IPS-15b (cell line): ENCODE data around the gene TM7SF2.

Experiments
- H3K27me3 ChIP-seq: one replicate; pipeline ENCODE4 v1.6.1; 2013; ENCODE audit warnings: low read length; ENCODE audit not compliant: control insufficient read depth, insufficient read depth
- H3K36me3 ChIP-seq: one replicate; pipeline ENCODE4 v1.6.1; 2013; ENCODE audit warnings: low read length; ENCODE audit not compliant: control insufficient read depth, insufficient read depth
- H3K4me1 ChIP-seq: one replicate; pipeline ENCODE4 v1.6.1; 2013; ENCODE audit warnings: mild to moderate bottlenecking, low read length; ENCODE audit not compliant: control insufficient read depth, insufficient read depth
- H3K4me3 ChIP-seq: one replicate; pipeline ENCODE4 v1.5.1; 2013; ENCODE audit warnings: low read depth, low read length
- H3K9ac ChIP-seq: one replicate; pipeline ENCODE4 v1.6.1; 2013; ENCODE audit warnings: low read depth, mild to moderate bottlenecking, low read length
- H3K9me3 ChIP-seq: one replicate; pipeline ENCODE4 v1.6.1; 2013; ENCODE audit warnings: mild to moderate bottlenecking, low read length; ENCODE audit not compliant: control insufficient read depth, insufficient read depth

The TM7SF2 gene

DNA sequence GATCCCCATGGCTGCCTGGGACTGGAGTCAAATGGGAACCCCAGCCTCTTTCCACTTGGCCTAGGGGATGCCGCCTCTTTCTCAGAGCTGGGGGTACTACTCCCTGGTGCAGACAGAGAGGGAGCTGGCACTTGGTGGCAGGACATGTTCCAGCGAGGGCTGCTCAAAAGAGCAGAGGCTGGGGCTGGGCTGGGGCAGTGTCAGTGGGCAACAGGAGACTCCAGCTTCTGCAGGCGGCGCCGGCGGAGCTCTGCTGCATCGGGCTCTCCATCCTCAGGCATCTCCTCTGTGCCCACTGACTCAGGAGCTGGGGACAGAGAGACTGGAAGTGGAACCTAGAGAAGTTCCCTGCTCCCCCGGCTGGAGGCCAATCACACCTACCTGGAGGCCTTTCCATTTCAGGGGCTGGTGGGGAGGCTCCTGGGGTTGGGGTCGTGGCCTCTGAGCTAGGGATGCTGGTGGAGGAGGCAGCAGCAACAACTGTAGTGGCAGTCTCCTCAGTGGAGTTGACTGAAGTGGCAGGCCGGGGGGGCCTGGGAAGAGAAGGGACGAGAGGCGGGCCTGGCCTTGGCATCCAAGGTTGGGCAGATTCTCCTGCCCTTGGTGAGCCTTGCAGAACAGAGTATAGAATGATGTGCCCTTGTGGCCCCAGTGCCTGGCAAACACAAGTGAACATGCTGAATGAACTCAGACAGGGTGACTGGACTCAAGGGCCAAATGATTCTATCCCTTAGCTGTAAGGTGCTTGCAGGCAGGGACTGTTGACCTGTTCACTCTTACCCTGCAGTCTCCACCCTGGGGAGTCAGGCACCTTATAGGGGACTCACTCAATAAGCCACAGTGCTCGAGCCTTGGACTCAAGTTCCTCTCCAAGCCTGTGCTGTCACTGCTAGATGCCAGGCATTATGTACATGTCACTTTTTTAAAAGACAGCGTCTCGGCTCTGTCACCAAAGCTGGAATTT lies 16.8 kb downstream of the TM7SF2 start:
- Histone ChIP-seq H3K36me3 (peaks cover 78% of the 10 kb centered on the region), H3K27me3 (no peaks in the 10 kb centered on the region), H3K4me3 (no peak overlapping the region), H3K9ac (no peak overlapping the region), H3K4me1 (no peaks in the 10 kb centered on the region), H3K9me3 (no peaks in the 10 kb centered on the region)

GRCh38 chr11:65129649-65130441 lies 18.2 kb downstream of the TM7SF2 start:
- Histone ChIP-seq H3K36me3 (peaks cover 73% of the 10 kb centered on the region), H3K9ac (no peak overlapping the region), H3K4me1 (no peaks in the 10 kb centered on the region), H3K9me3 (no peaks in the 10 kb centered on the region), H3K4me3 (no peak overlapping the region), H3K27me3 (no peaks in the 10 kb centered on the region)

- Histone ChIP-seq H3K4me1 (peaks cover 3% of the 10 kb centered on the region), H3K9me3 (no peaks in the 10 kb centered on the region), H3K27me3 (no peaks in the 10 kb centered on the region), H3K9ac (no peak overlapping the region), H3K4me3 (no peak overlapping the region), H3K36me3 (peaks cover 64% of the 10 kb centered on the region)
Measured at GRCh38 chr11:65130631-65131416, 19.2 kb downstream of the TM7SF2 start.

DNA sequence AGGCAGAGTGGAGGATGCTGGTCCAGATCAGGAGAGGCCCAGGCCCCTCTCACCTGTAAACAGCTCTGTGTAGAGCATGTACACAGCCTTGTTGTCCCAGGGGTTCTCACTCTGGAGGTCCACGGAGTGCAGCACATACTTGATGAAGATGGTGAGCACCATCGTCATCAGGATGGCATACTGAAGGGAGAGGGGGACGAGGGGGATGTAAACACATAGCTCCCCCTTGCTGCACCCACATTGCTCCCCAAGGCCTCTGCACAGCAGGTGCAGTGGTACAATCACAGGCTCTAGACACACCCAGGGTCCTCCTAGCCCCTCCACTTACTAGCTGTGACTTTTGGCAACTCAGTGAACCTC lies 19.7 kb downstream of the TM7SF2 start:
- Histone ChIP-seq H3K27me3 (no peaks in the 10 kb centered on the region), H3K9ac (no peak overlapping the region), H3K4me1 (peaks cover 4% of the 10 kb centered on the region), H3K36me3 (peaks cover 59% of the 10 kb centered on the region), H3K4me3 (no peak overlapping the region), H3K9me3 (no peaks in the 10 kb centered on the region)

GRCh38 chr11:65131895-65132237 lies 20.2 kb downstream of the TM7SF2 start:
- Histone ChIP-seq H3K9me3 (no peaks in the 10 kb centered on the region), H3K36me3 (peaks cover 54% of the 10 kb centered on the region), H3K4me3 (no peak overlapping the region), H3K4me1 (peaks cover 4% of the 10 kb centered on the region), H3K27me3 (no peaks in the 10 kb centered on the region), H3K9ac (no peak overlapping the region)

- H3K4me3 ChIP-seq, result no peak overlapping the region
- H3K9ac ChIP-seq, result no peak overlapping the region
Measured at GRCh38 chr11:65132238-65132987, 20.7 kb downstream of the TM7SF2 start.

GRCh38 chr11:65132988-65133700 lies 21.5 kb downstream of the TM7SF2 start:
- H3K27me3 ChIP-seq, result no peaks in the 10 kb centered on the region
- H3K4me1 ChIP-seq, result peaks cover 4% of the 10 kb centered on the region
- H3K36me3 ChIP-seq, result peaks cover 47% of the 10 kb centered on the region
- peak overlapping the region; percentile 96 for H3K9ac ChIP-seq
- peak overlapping the region; percentile 99 for H3K4me3 ChIP-seq
- no peaks in the 10 kb centered on the region for H3K9me3 ChIP-seq

More at GRCh38 chr11:65132238-65132987, 20.7 kb downstream of the TM7SF2 start:
- Histone ChIP-seq H3K27me3 (no peaks in the 10 kb centered on the region), H3K9me3 (no peaks in the 10 kb centered on the region), H3K4me1 (peaks cover 4% of the 10 kb centered on the region), H3K36me3 (peaks cover 53% of the 10 kb centered on the region)

DNA sequence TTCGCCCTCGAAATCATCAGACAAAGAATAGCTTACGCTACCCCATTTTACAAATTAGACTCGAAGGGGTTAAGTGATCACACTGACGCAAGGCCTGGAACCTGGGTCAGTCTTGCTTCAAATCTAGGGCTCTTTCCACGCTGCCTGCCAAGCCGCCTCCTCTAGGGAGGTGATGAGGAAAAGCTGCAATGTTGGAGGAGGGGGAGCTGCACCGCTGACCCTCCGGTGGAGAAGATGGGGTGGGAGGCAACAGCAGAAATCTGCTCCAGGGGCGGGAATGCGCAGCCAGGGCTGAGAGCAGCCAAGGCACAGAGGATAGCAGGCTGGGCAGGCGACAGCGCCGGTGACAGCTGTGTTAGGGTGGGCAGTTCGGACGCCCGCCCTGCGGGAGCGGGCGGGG lies 22.1 kb downstream of the TM7SF2 start:
- Histone ChIP-seq H3K9me3 (no peaks in the 10 kb centered on the region), H3K4me3 (peak overlapping the region; percentile 99), H3K27me3 (no peaks in the 10 kb centered on the region), H3K4me1 (peaks cover 4% of the 10 kb centered on the region), H3K9ac (peak overlapping the region; percentile 96), H3K36me3 (peaks cover 41% of the 10 kb centered on the region)

GRCh38 chr11:65134240-65134951 lies 22.7 kb downstream of the TM7SF2 start, which contains the start of gene SYVN1:
Gene SYVN1, minus strand, starts transcription at chr11:65134519. Its CDS starts 918 bp downstream, at chr11:65133601.
- Histone ChIP-seq H3K27me3 (no peaks in the 10 kb centered on the region), H3K4me1 (peaks cover 4% of the 10 kb centered on the region), H3K36me3 (peaks cover 36% of the 10 kb centered on the region), H3K9ac (peak within 1 kb of the TSS; percentile 96), H3K9me3 (no peaks in the 10 kb centered on the region), H3K4me3 (peak within 1 kb of the TSS; percentile 99)

GRCh38 chr11:65134952-65135632 lies 23.4 kb downstream of the TM7SF2 start:
- Histone ChIP-seq H3K9me3 (no peaks in the 10 kb centered on the region), H3K36me3 (peaks cover 29% of the 10 kb centered on the region), H3K9ac (peak overlapping the region; percentile 96), H3K27me3 (no peaks in the 10 kb centered on the region), H3K4me3 (peak overlapping the region; percentile 99), H3K4me1 (peaks cover 4% of the 10 kb centered on the region)
